Activated B cell treated with CpG ODN at 0.5 μM for 24 hours (primary cell): ENCODE measurements around the gene VPS13A. TPM values are rescaled to one million over a fixed set of nuclear protein-coding genes. Genes with fewer than 3 reads are reported as not detected.
A peak's percentile ranks its signal among the peaks of the same experiment; 100 is the strongest.

Source experiments
- ATAC-seq: fragments of 200-7000 bp; cut with Tn5 transposase; one replicate; pipeline ENCODE4 v1.10.0; 2021; ENCODE audit warnings: low read depth, mild to moderate bottlenecking, moderate library complexity
- CTCF ChIA-PET: fragments of 350-600 bp; sonication (Branson Sonifier 250); formaldehyde crosslinking; loops from one replicate; lab custom pipeline; 2021; ENCODE audit warnings: antibody characterized with exemption; lab: Charles Lee
- POLR2A ChIA-PET: fragments of 350-600 bp; sonication (Branson Sonifier 250); formaldehyde crosslinking; loops from one replicate; lab custom pipeline; 2021; ENCODE audit warnings: antibody characterized with exemption; lab: Charles Lee
- DNase-seq: peaks from one replicate; pipeline ENCODE4 v3.0.0; 2022
- H3K27ac Mint-ChIP-seq: one replicate; pipeline ENCODE4 v1.8.0; 2020; ENCODE audit warnings: mixed read lengths
- H3K27me3 Mint-ChIP-seq: one replicate; pipeline ENCODE4 v1.8.0; 2021; ENCODE audit warnings: mixed read lengths
- H3K36me3 Mint-ChIP-seq: one replicate; pipeline ENCODE4 v1.8.0; 2021; ENCODE audit warnings: low read depth, mixed read lengths
- H3K4me1 Mint-ChIP-seq: one replicate; pipeline ENCODE4 v1.8.0; 2021; ENCODE audit warnings: mixed read lengths
- H3K4me3 Mint-ChIP-seq: one replicate; pipeline ENCODE4 v1.8.0; 2020; ENCODE audit warnings: mild to moderate bottlenecking, mixed read lengths
- H3K9me3 Mint-ChIP-seq: one replicate; pipeline ENCODE4 v1.8.0; 2020; ENCODE audit warnings: mixed read lengths
- intact Hi-C: fragments of 100-400 bp; cut with micrococcal nuclease; formaldehyde crosslinking; loops from one replicate; pipeline ENCODE4 v1.15.1; 2024
- total RNA-seq: library from RNA; stranded (reverse); gene quantifications from 2 replicates; pipeline ENCODE4 v1.2.3, GENCODE V29; 2022
- TF ChIP-seq, protein P1 (sequence below): fragments of 200-600 bp; IDR thresholded peaks from one replicate; pipeline ENCODE4 v1.8.0; 2022; ENCODE audit warnings: antibody characterized with exemption, mild to moderate bottlenecking

Gene VPS13A
- total RNA-seq = 58.0 and 69.8 TPM in 2 replicates

DNA sequence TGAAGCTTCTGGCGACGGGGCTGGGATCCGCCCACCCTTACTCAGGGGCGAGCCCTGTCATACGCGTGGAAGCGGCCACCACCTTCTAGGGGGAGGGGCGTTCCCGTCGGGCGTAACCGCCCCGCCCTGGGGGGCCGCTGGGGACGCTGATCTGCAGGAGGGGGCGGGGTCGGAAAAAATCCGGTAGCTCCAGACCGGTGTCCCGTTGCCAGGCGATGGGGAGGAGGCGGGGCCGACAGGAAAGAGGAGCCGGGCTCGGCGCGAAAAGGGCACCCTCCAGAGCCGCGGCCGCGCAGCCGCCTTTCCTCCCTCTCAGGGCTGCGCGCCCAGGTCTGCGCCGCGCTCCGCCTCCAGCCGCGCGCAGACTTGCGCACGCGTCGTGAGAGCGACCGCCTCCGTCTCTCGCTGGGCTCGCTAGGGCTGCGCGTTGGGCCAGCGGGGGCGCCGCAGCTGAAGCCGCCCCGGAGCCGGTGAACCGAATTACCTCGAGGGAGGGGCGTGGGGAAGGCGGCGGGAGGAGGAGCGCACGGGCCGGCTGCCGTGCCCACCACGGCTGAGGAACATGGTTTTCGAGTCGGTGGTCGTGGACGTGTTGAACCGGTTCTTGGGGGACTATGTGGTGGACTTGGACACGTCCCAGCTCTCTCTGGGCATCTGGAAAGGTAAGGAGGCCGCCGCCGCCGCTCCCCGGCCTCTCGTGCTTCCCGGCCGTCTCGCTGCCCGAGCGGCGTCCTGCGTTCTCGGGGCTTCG, at the start of gene VPS13A:
TSS of gene VPS13A (plus strand) at position 392 of the 751 bp plus-strand sequence. CDS start at position 563, 171 bp downstream.
- POLR2A ChIA-PET = interaction anchor here (0.9 to 1.6 kb wide), 3 partner anchors 10 to 1120 kb away, joined by 3 to 14 read pairs (median 3); partner anchors contain the start of genes PSAT1 and RFK
- intact Hi-C loops = loop anchor here (1.0 to 5.0 kb wide), 8 partner anchors 10 to 1120 kb away; partner anchors contain the start of genes CEP78, GCNT1, GNAQ and PSAT1
- peaks cover 29% of the 10 kb centered on the region for H3K4me1 Mint-ChIP-seq
- no peaks in the 10 kb centered on the region for H3K9me3 Mint-ChIP-seq
- CTCF ChIA-PET = interaction anchor here (3.0 kb wide), 1 partner anchor 11 kb away, joined by 26 read pairs; no protein-coding TSS in a partner anchor
- peak; percentile 92 for DNase-seq
- H3K27me3 Mint-ChIP-seq = no peaks in the 10 kb centered on the region
- H3K4me3 Mint-ChIP-seq = peak within 1 kb of the TSS; percentile 92
- ATAC-seq = peak; percentile 82
- H3K27ac Mint-ChIP-seq = peak within 1 kb of the TSS; percentile 83
- H3K36me3 Mint-ChIP-seq = peaks cover 3% of the 10 kb centered on the region
- TF ChIP-seq, protein P1, sequence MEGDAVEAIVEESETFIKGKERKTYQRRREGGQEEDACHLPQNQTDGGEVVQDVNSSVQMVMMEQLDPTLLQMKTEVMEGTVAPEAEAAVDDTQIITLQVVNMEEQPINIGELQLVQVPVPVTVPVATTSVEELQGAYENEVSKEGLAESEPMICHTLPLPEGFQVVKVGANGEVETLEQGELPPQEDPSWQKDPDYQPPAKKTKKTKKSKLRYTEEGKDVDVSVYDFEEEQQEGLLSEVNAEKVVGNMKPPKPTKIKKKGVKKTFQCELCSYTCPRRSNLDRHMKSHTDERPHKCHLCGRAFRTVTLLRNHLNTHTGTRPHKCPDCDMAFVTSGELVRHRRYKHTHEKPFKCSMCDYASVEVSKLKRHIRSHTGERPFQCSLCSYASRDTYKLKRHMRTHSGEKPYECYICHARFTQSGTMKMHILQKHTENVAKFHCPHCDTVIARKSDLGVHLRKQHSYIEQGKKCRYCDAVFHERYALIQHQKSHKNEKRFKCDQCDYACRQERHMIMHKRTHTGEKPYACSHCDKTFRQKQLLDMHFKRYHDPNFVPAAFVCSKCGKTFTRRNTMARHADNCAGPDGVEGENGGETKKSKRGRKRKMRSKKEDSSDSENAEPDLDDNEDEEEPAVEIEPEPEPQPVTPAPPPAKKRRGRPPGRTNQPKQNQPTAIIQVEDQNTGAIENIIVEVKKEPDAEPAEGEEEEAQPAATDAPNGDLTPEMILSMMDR = no peak

DNA sequence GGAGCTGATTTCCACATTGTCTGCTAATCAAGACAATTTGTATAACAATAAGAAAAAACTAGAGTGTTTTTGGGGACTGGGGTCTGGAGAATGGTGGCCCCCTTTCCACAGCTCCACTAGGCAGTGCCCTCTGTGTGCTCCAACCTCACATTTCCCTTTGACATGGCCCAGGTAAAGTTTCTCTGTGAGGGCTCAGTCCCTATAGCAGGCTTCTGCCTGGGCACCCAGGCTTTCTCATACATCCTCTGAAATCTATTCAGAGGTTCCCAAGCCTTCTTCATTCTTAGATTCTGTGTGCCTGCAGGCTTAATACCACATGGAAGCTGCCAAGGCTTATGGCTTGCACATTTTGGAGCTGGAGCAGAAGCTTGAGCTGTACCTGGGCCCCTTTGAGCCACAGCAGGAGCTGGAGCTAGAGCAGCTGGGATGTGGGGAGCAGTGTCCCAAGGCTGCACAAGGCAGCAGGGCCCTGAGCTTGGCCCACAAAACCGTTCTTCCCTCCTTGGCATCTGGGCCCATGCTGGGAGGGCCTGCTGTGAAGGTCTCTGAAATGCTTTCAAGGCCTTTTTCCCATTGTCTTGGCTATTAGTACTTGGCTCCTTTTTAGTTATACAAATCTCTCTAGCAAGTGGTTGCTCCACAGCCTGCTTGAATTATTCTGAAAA, 49.1 kb upstream of the VPS13A start:
- Mint-ChIP-seq H3K27me3 (peaks cover 14% of the 10 kb centered on the region), H3K27ac (no peak overlapping the region), H3K9me3 (no peaks in the 10 kb centered on the region), H3K36me3 (no peaks in the 10 kb centered on the region), H3K4me3 (no peak overlapping the region), H3K4me1 (no peaks in the 10 kb centered on the region)
- no peak for ATAC-seq
- ChIA-PET CTCF (interaction anchor here (1.0 kb wide), 1 partner anchor 20 kb away, joined by 3 read pairs; no protein-coding TSS in a partner anchor), POLR2A (no interaction called here)
- no peak for DNase-seq
- intact Hi-C loops = no loop called here
- TF ChIP-seq, protein P1 = no peak

DNA sequence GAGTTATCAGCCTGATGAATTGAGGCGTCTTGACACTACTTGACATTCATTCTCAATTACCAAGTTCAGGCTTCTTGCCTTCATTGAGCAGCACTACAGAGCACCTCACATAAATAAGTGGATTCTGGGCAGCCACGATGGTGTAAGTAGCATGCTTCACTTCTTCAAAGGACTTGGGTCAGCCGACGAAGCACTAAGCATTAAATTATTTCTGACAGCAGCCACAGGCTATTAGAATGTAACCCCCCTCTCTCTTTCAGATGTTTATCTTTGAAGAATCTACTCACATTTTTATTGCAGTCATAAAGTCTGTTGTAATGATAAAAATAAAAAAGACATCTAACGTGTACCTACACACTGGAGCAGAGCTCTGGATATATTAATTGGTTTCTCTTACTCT, 45.9 kb upstream of the VPS13A start:
- ChIA-PET POLR2A (no interaction called here), CTCF (no interaction called here)
- ATAC-seq (no peak), DNase-seq (no peak)
- no peak overlapping the region for H3K27ac Mint-ChIP-seq
- no peak overlapping the region for H3K4me3 Mint-ChIP-seq
- no peaks in the 10 kb centered on the region for H3K9me3 Mint-ChIP-seq
- no peaks in the 10 kb centered on the region for H3K4me1 Mint-ChIP-seq
- no peaks in the 10 kb centered on the region for H3K36me3 Mint-ChIP-seq
- intact Hi-C loops = no loop called here
- peaks cover 20% of the 10 kb centered on the region for H3K27me3 Mint-ChIP-seq
- TF ChIP-seq, protein P1 = no peak

GRCh38 chr9:77133011-77133410, 44.3 kb upstream of the VPS13A start:
- POLR2A ChIA-PET = no interaction called here
- peaks cover 25% of the 10 kb centered on the region for H3K27me3 Mint-ChIP-seq
- H3K9me3 Mint-ChIP-seq = no peaks in the 10 kb centered on the region

More at GRCh38 chr9:77133011-77133410, 44.3 kb upstream of the VPS13A start:
- intact Hi-C loops = no loop called here
- no peaks in the 10 kb centered on the region for H3K36me3 Mint-ChIP-seq
- no peaks in the 10 kb centered on the region for H3K4me1 Mint-ChIP-seq
- TF ChIP-seq, protein P1 = no peak
- ATAC-seq (no peak), DNase-seq (no peak)
- CTCF ChIA-PET = no interaction called here
- no peak overlapping the region for H3K27ac Mint-ChIP-seq
- H3K4me3 Mint-ChIP-seq = no peak overlapping the region
